ENCODE results near the gene KCNK5.

KCNK5 gene

DNA sequence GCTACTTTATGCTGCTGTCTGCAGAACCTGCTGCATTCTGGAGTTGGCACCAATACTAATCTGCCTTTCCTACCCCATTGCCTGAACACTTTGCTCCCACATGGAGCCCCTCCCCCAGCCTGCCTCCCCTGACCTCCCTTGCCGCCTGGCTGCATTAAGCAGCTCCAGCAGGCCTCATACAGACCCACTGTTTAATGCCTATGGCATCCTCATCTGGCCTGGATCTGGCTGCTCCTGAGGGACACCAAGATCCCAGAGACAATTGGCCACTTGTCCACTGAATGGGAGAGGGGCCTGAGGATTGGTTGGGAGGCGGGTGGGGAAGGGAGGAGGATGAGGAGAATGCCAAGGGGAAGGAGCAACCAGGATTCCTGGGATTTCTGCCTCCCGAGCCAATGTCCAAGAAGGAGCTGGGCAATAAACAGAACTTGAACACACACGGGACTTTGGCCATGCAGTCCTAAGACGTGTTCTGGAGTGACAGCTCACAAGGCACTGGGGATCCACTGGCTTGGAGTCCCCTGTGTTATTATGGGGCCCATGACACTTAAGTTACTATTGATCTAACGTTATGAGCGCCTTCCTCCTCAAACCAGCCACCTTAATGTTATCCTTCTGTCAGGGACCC is 10.4 kb upstream of the KCNK5 start:
- H3K27ac ChIP-seq (ENCODE audit: low read depth, low read length): no peak overlapping the region

DNA sequence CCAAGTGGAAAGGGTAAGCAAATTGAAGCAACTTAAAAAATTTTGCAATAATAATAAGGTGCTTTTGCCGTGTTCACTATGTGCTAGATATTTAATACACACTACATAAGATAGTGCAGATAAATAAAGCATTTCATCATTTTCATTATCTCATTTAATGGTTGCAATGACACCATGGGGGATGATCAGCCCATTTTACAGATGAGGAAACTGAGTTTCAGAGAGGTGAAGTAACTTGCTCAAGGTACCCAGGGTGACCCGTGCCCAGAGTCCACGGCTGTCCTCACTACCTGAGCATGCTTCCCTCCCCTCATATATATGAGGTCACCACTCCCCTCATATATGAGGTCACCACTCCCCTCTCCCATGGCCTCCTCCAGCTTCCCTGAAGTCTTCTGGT is 7.5 kb upstream of the KCNK5 start:
- no peak overlapping the region for H3K27ac ChIP-seq (ENCODE audit: low read depth, low read length)
- no peaks in the 10 kb centered on the region for H3K4me1 ChIP-seq (ENCODE audit: insufficient read depth, low read length)
- H3K9ac ChIP-seq (ENCODE audit: low read length): no peak overlapping the region
- no peaks in the 10 kb centered on the region for H3K9me3 ChIP-seq (ENCODE audit: low read length)
- H3K4me3 ChIP-seq (ENCODE audit: low read depth in 1 of 2, low read length in 2 of 2): no peak overlapping the region
- H3K27me3 ChIP-seq (ENCODE audit: control insufficient read depth in 1 of 2, insufficient read depth in 2 of 2, low read length in 2 of 2): no peaks in the 10 kb centered on the region
- no peaks in the 10 kb centered on the region for H3K36me3 ChIP-seq (ENCODE audit: insufficient read depth, low read length)

More for the DNA sequence above, 10.4 kb upstream of the KCNK5 start:
- no peak overlapping the region for H3K9ac ChIP-seq (ENCODE audit: low read length)
- no peaks in the 10 kb centered on the region for H3K36me3 ChIP-seq (ENCODE audit: insufficient read depth, low read length)
- no peaks in the 10 kb centered on the region for H3K27me3 ChIP-seq (ENCODE audit: control insufficient read depth in 1 of 2, insufficient read depth in 2 of 2, low read length in 2 of 2)
- no peak overlapping the region for H3K4me3 ChIP-seq (ENCODE audit: low read depth in 1 of 2, low read length in 2 of 2)
- no peaks in the 10 kb centered on the region for H3K9me3 ChIP-seq (ENCODE audit: low read length)
- H3K4me1 ChIP-seq (ENCODE audit: insufficient read depth, low read length): no peaks in the 10 kb centered on the region

DNA sequence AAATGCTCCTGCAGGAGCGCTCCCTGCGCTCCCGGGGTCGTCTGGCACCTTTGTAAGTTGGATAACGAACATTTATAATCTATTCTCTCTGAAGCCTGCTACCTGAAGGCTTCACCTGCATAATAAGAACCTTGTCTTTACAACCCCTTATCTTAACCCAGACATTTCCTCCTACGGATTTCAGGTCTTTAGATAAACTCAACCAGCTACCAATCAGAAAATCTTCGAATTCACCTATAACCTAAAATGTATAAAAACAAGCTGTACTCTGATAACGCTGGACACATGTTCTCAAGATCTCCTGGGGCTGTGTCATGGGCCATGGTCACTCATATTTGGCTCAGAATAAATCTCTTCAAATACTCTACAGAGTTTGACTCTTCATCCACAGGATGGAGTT is 4.1 kb upstream of the KCNK5 start:
- no peak overlapping the region for H3K9ac ChIP-seq (ENCODE audit: low read length)
- H3K36me3 ChIP-seq (ENCODE audit: insufficient read depth, low read length): no peaks in the 10 kb centered on the region
- H3K4me3 ChIP-seq (ENCODE audit: low read depth in 1 of 2, low read length in 2 of 2): no peak overlapping the region
- no peaks in the 10 kb centered on the region for H3K4me1 ChIP-seq (ENCODE audit: insufficient read depth, low read length)
- H3K27ac ChIP-seq (ENCODE audit: low read depth, low read length): no peak overlapping the region
- H3K9me3 ChIP-seq (ENCODE audit: low read length): no peaks in the 10 kb centered on the region
- peaks cover 0 to 13% of the 10 kb centered on the region in 2 donors for H3K27me3 ChIP-seq (ENCODE audit: control insufficient read depth in 1 of 2, insufficient read depth in 2 of 2, low read length in 2 of 2)

DNA sequence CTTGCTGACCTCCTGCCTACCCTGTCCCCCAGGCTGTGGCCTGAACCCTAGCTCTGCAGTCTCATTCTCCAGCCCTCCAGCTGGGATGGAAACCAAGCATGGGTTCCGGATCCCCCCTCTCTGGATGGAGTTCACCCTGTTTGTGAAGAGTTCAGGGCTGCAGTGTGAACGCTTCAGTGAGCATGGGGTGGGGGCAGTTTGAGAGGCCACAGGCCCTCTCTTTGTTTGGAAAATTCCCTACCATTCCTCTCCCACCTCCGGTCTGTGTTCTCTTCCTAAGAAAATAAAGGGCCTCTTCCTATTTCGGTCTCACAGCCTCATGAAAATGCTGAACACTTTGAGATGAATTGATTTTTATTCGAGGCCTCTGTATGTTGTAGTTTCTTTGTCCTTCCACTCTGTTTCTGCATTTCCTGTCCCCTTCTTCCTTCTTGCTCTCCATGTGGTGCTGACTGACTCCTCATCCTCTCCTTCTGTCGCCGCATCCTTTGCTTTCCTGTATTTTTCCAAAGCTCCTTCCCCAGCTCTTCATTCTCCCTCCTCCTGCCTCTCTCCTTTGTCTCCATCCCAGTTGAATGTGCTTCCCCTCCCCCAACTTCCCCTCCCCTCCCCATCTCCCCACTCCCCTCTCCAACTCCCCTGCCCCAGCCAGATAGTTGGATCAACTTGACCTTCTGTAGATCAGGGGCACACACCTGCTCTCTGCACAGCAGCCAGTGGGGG is 2.4 kb upstream of the KCNK5 start:
- Histone ChIP-seq H3K27ac (ENCODE audit: low read depth, low read length) (no peak overlapping the region), H3K27me3 (ENCODE audit: control insufficient read depth in 1 of 2, insufficient read depth in 2 of 2, low read length in 2 of 2) (peaks cover 3 to 23% of the 10 kb centered on the region in 2 donors), H3K4me3 (ENCODE audit: low read depth in 1 of 2, low read length in 2 of 2) (no peak overlapping the region), H3K9me3 (ENCODE audit: low read length) (no peaks in the 10 kb centered on the region), H3K36me3 (ENCODE audit: insufficient read depth, low read length) (no peaks in the 10 kb centered on the region), H3K4me1 (ENCODE audit: insufficient read depth, low read length) (no peaks in the 10 kb centered on the region), H3K9ac (ENCODE audit: low read length) (no peak overlapping the region)

DNA sequence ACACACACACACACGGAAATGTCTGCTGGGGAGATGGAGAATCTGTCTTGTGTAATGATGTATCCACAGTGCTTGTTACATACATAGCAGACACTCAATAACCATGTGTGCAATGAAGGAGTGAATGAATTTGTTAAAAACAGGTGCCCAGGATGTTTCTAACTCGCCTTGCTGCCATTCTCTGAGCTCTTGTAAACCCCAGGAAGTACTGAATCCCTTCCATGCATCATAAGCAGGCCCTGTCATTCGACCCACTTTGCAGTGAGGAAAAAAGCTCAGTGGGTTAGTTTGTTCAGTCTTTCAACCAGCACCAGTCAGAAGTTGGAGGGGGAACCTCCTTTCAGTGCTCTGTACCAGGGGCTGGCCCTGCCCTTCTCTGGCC is 1.4 kb upstream of the KCNK5 start:
- H3K4me1 ChIP-seq (ENCODE audit: insufficient read depth, low read length): no peaks in the 10 kb centered on the region
- no peak overlapping the region for H3K4me3 ChIP-seq (ENCODE audit: low read depth in 1 of 2, low read length in 2 of 2)
- no peaks in the 10 kb centered on the region for H3K36me3 ChIP-seq (ENCODE audit: insufficient read depth, low read length)
- H3K27ac ChIP-seq (ENCODE audit: low read depth, low read length): no peak overlapping the region
- peaks cover 3 to 23% of the 10 kb centered on the region in 2 donors for H3K27me3 ChIP-seq (ENCODE audit: control insufficient read depth in 1 of 2, insufficient read depth in 2 of 2, low read length in 2 of 2)
- H3K9me3 ChIP-seq (ENCODE audit: low read length): no peaks in the 10 kb centered on the region
- no peak overlapping the region for H3K9ac ChIP-seq (ENCODE audit: low read length)

DNA sequence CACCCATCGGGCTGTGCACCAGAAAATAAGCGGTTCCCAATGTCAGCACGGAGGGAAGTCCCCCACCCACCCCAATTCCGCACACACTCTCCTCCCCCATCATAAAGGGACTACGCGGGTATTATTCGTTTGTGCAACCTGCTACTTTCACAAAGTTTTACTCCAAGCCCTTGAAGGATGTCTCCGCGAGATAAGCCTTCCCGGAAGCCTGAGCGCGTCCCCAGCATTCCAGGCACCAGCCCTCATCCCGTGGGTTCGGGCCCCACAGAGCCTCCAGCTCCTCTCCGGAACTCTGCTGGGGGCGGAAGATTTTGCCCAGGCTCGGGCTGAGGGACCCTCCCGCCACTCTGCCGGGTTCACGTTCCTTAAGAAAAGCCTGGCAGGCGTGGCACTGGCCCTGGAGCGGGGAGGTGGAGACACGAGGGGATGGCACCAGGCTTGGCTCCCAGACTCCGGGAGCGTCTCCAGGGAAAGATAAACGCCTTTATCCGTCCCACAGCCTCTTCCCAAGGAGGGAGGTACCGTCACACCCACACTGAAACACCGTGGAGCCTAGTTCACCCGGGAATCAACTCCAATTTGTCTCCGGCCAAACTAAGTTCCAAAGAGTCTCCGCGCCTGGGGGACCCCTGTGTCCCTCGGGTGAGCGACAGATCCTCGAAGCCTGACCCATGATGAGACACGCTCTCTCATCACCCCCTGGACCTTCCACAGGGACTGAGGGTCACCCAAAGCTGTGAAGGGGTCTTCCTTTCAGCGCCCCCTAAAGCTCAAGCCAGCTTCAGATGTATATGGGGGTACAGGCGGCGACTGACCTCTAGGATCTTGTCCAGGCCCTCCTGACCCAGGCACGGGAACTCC is 934 bp downstream of the KCNK5 start:
- Histone ChIP-seq H3K27ac (ENCODE audit: low read depth, low read length) (no peak overlapping the region), H3K4me3 (ENCODE audit: low read depth in 1 of 2, low read length in 2 of 2) (peak overlapping the region; percentile 43 to 45), H3K27me3 (ENCODE audit: control insufficient read depth in 1 of 2, insufficient read depth in 2 of 2, low read length in 2 of 2) (peaks cover 3 to 27% of the 10 kb centered on the region in 2 donors), H3K4me1 (ENCODE audit: insufficient read depth, low read length) (no peaks in the 10 kb centered on the region), H3K36me3 (ENCODE audit: insufficient read depth, low read length) (no peaks in the 10 kb centered on the region), H3K9me3 (ENCODE audit: low read length) (no peaks in the 10 kb centered on the region), H3K9ac (ENCODE audit: low read length) (no peak overlapping the region)

DNA sequence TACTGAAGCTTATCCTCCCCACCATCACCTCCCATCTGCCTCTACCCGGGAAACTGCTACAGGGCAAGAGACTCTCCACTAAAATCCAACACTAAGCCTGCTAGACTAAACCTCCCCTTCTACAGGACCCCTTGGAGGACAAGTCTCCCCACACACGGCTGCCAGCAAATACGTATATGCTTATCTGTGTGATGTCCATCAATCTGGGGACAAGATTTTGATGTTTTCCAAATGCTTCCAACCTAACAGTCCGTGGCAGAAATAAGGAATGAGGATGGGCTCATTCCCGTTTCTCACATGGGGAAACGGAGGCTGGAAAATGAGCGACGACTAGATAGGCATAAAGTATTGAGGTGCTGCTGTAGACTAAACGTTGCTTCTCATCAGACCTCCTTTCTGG is 1.8 kb downstream of the KCNK5 start:
- H3K36me3 ChIP-seq (ENCODE audit: insufficient read depth, low read length): no peaks in the 10 kb centered on the region
- H3K9ac ChIP-seq (ENCODE audit: low read length): no peak overlapping the region
- no peak overlapping the region for H3K27ac ChIP-seq (ENCODE audit: low read depth, low read length)
- H3K4me1 ChIP-seq (ENCODE audit: insufficient read depth, low read length): no peaks in the 10 kb centered on the region
- H3K9me3 ChIP-seq (ENCODE audit: low read length): no peaks in the 10 kb centered on the region
- peaks cover 3 to 27% of the 10 kb centered on the region in 2 donors for H3K27me3 ChIP-seq (ENCODE audit: control insufficient read depth in 1 of 2, insufficient read depth in 2 of 2, low read length in 2 of 2)
- no peak overlapping the region for H3K4me3 ChIP-seq (ENCODE audit: low read depth in 1 of 2, low read length in 2 of 2)

DNA sequence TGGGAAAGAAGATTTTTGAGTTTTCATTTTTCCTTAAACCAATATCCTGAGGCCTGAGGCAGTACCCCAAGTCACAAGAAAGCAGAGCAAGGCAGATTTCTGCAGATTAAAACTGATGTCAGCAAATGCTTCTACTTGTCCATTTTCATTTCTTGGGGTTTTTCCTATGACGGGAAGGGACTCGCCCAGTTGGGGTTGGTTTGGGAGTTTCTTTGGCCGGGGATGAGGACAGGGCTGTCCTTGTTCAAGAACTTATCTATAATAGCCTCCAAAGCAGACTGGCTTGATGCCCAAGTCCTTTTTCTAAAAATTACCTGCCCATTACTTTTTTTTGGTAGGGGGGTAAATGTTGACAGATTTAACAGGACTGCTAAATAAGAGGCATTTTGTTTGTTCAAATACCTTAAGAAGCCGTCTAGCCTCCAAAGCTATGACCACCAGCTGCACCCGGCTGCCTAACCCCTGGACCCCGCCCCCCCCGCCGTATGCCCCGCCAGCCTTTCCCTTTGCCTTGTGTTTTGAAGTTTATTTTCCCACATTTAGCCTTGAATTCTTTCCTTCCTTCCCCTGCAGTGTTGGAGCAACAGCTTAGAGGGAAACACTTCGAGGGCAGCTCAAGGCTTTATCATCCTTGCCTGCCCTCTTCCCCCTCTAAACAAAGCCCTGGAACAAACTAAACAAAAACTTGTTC is 2.5 kb downstream of the KCNK5 start:
- Histone ChIP-seq H3K9ac (ENCODE audit: low read length) (no peak overlapping the region), H3K27me3 (ENCODE audit: control insufficient read depth in 1 of 2, insufficient read depth in 2 of 2, low read length in 2 of 2) (peaks cover 3 to 27% of the 10 kb centered on the region in 2 donors), H3K27ac (ENCODE audit: low read depth, low read length) (no peak overlapping the region), H3K4me1 (ENCODE audit: insufficient read depth, low read length) (no peaks in the 10 kb centered on the region), H3K9me3 (ENCODE audit: low read length) (no peaks in the 10 kb centered on the region), H3K36me3 (ENCODE audit: insufficient read depth, low read length) (no peaks in the 10 kb centered on the region), H3K4me3 (ENCODE audit: low read depth in 1 of 2, low read length in 2 of 2) (no peak overlapping the region)

DNA sequence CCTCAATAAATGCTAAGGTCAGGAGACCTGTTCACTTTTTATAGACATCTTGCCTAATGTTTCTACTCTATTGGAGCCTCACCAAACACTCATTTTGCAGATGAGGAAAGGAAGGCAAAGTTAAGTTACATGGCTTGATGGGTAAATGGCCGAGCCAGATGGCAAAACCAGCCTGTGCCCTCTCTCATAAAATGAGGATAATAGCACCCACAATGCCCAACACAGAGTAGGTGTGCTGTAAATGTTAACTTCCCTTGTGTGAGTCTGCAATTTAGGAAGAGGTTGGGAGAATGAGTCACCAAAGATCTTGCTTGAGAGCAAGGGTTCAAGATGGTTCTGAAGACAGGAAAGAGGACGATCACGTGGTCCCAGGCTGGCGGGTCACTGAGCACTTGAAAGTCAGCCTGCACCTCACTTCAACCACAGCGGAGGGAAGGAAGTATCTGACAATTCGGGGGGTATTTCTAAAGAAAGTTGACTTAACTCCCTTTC is 3.3 kb downstream of the KCNK5 start:
- Histone ChIP-seq H3K9me3 (ENCODE audit: low read length) (no peaks in the 10 kb centered on the region), H3K4me1 (ENCODE audit: insufficient read depth, low read length) (no peaks in the 10 kb centered on the region), H3K36me3 (ENCODE audit: insufficient read depth, low read length) (no peaks in the 10 kb centered on the region), H3K27me3 (ENCODE audit: control insufficient read depth in 1 of 2, insufficient read depth in 2 of 2, low read length in 2 of 2) (peaks cover 3 to 27% of the 10 kb centered on the region in 2 donors), H3K9ac (ENCODE audit: low read length) (no peak overlapping the region), H3K4me3 (ENCODE audit: low read depth in 1 of 2, low read length in 2 of 2) (no peak overlapping the region), H3K27ac (ENCODE audit: low read depth, low read length) (no peak overlapping the region)

DNA sequence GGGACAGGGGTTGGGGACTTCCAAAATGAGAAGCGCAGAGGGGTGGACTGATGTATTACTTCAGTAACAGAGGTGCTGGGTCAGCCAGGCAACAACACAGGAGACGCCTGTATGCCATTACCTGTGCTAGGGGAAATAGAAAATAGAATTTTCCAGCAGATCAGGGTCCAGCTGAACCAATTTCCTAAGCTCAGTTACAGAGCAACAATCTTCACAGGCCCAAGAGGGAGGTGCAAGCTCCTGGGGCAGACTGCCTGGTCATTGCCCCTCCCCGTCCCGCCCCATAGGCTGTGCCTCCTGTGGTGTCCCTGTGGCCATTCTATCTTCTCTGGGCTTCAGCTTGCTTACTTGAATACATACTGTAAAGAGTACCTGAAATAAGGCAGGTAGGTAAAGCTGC is 3.7 kb downstream of the KCNK5 start:
- Histone ChIP-seq H3K4me3 (ENCODE audit: low read depth in 1 of 2, low read length in 2 of 2) (no peak overlapping the region), H3K4me1 (ENCODE audit: insufficient read depth, low read length) (no peaks in the 10 kb centered on the region), H3K9ac (ENCODE audit: low read length) (no peak overlapping the region), H3K27ac (ENCODE audit: low read depth, low read length) (no peak overlapping the region), H3K9me3 (ENCODE audit: low read length) (no peaks in the 10 kb centered on the region), H3K36me3 (ENCODE audit: insufficient read depth, low read length) (no peaks in the 10 kb centered on the region), H3K27me3 (ENCODE audit: control insufficient read depth in 1 of 2, insufficient read depth in 2 of 2, low read length in 2 of 2) (peaks cover 3 to 27% of the 10 kb centered on the region in 2 donors)
